GM18873 (cell line): ENCODE results near the gene HSD11B1L.
"Not testable (repeated sequence)": the region's sequence is repeated elsewhere in the genome, so short reads cannot be mapped to it uniquely, and the experiment has no call there.

Experiments used
- ATAC-seq: cut with Tn5 transposase; IDR thresholded peaks from one replicate; pipeline ENCODE4 v1.9.1; 2021; ENCODE audit warnings: mild to moderate bottlenecking, moderate library complexity, moderate number of reproducible peaks; ENCODE audit not compliant: unreplicated experiment, low FRiP score

Gene HSD11B1L

DNA sequence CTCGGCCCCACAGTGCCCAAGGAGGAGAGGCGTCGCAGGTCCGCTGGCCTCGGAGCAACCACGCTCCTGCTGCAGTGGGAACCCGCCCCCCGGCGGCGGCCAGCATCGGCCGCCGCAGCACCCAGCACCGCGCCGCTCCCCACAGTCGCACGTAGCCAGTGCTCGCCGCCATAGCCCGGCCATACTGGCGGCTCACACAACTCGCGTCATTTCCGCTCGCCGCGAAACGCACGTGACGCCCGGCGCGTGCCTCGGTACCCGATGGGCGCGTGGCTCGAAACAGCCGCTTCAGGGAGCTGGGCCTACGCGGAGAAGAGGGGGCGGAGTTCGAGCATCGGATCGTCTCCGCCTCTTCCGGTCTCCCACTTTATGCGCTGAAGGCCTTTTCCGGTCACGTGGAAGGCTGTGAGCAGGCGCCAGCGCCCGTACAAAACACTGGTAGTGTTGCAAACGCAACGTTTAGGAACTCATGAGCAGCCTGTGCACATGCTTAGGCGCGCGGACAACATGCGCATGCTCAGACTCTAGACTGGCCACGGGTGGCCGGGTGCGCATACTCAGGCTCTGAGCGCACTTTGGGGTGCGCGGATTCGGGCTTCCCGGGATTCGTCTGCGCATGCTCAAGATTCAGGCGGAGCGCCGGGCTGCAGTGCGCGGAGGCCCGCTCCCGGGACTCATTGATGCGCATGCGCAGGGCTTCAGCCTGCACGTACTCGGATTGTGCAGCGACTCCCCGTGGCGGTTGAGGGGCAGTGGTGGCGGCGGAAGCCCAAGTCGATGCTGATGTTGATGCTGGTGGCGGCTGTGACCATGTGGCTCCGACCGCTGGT, 39.3 kb downstream of the HSD11B1L start, which contains the start of the genes CATSPERD and LONP1:
Gene CATSPERD (plus strand): TSS at position 677 of the 830 bp plus-strand sequence. CDS start 101 bp downstream, at position 778.
Gene LONP1 (minus strand): TSS at position 186 of the 830 bp plus-strand sequence. CDS start 14 bp downstream, at position 172.
- peak; percentile 86 for ATAC-seq

DNA sequence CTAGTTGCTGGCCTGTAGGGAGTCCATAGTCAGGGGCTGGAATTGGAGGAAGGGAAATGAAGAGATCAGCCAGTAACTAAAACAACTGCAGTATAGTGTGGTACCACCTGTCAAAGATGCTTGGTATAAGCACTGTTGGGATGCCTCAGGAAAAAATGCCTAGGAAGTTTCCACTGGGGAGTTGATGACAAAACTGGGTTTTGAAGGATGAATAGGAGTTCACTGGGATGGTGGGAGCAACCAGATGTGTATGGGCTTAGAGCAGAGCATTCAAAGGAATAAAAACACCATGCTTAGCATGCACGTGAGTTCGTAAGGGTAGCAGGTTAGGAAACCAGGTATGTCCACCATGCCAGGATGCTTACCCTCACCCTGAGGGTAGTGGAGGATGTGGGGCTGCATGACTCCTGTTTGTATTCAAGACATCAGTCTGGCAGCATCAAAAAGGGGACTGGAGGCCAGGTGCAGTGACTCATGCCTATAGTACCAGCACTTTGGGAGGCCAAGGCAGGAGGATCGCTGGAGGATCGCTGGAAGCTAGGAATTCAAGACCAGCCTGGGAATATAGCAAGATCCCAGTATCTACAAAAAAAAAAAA, 46.7 kb downstream of the HSD11B1L start:
- ATAC-seq, result no peak

DNA sequence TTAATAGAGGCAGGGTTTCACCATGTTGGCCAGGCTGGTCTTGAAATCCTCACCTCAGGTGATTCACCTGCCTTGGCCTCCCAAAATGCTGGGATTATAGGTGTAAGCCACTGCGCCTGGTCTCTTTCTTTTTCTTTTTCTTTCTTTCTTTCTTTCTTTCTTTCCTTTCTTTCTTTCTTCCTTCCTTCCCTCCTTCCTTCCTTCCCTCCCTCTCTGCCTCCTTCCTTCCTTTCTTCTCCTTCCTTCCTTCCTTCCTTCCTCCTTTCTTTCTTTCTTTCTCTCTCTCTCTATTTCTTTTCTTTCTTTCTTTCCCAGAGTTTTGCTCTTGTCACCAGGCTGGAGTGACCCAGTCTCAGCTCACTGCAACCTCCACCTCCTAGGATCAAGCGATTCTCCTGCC, 52.3 kb downstream of the HSD11B1L start:
- ATAC-seq, result not testable (repeated sequence)
